Sigmoid colon (tissue), 7 donors: ENCODE measurements around the gene ARHGAP25. TPM values are rescaled to one million over a fixed set of nuclear protein-coding genes. Genes with fewer than 3 reads are reported as not detected.

Experiments used
- DNase-seq: peaks from one replicate; pipeline ENCODE4 v3.0.0-alpha.2; 2019
- H3K27ac ChIP-seq, 4 donors: fragments of 200-600 bp; sonication (generic); one replicate each; pipeline ENCODE4 v1.5.1; 2016 to 2019; ENCODE audit warnings: mild to moderate bottlenecking in 1 of 4
- H3K27me3 ChIP-seq, 3 donors: fragments of 200-600 bp; sonication (generic); one replicate each; pipeline ENCODE4 v1.5.1; 2019; ENCODE audit warnings: mild to moderate bottlenecking in 1 of 3
- H3K36me3 ChIP-seq, 4 donors: fragments of 200-600 bp; sonication (generic); one replicate each; pipeline ENCODE4 v1.5.1; 2016 to 2019
- H3K4me1 ChIP-seq, 4 donors: fragments of 200-600 bp; sonication (generic); one replicate each; pipeline ENCODE4 v1.5.1; 2017 to 2019
- H3K4me3 ChIP-seq, 4 donors: fragments of 200-600 bp; sonication (generic); one replicate each; pipeline ENCODE4 v1.5.1; 2017 to 2019; ENCODE audit warnings: mild to moderate bottlenecking in 2 of 4, moderate library complexity in 1 of 4
- H3K9me3 ChIP-seq, 4 donors: fragments of 200-600 bp in 3 of 4; sonication (generic) in 3 of 4; one replicate each; pipeline versions ENCODE4 v1.5.1 to v1.6.1; 2013 to 2019
- CTCF ChIP-seq, 4 experiments: fragments of 450-650 bp in 3 of 4; fragments of 200-600 bp in 1 of 4; IDR thresholded peaks; one replicate each; pipeline ENCODE4 v1.5.1; 2016 to 2019; ENCODE audit warnings: antibody characterized with exemption in 4 of 4, mild to moderate bottlenecking in 3 of 4, moderate library complexity in 2 of 4
- EP300 ChIP-seq, 4 donors: sonication (generic); formaldehyde crosslinking; IDR thresholded peaks; one replicate each; pipeline ENCODE4 v1.6.1; 2017; ENCODE audit warnings: antibody characterized with exemption in 4 of 4
- POLR2A ChIP-seq, 2 donors: fragments of 450-650 bp; IDR thresholded peaks; one replicate each; pipeline ENCODE4 v1.6.1; 2016; ENCODE audit warnings: antibody characterized with exemption in 2 of 2, mild to moderate bottlenecking in 2 of 2, moderate library complexity in 2 of 2
- POLR2AphosphoS5 ChIP-seq, 4 donors: sonication (generic); formaldehyde crosslinking; IDR thresholded peaks; one replicate each; pipeline ENCODE4 v1.6.1; 2017; ENCODE audit warnings: antibody characterized with exemption in 4 of 4
- WGBS, 2 donors: extraction: QIAGEN DNeasy Blood & Tissue Kit; methylation state at CpG; one replicate each; pipeline ENCODE4 v1.1.7; 2013; 5-methylcytosine and 5-hydroxymethylcytosine counted together
- intact Hi-C: fragments of 100-400 bp; cut with DNase I; formaldehyde crosslinking; loops from one replicate; pipeline ENCODE4 v1.15.1; 2023
- polyA plus RNA-seq, 3 donors: library from polyadenylated mRNA; stranded (reverse); fragments of 200-250 nt; gene quantifications; one replicate each; pipeline ENCODE4 v1.2.3, GENCODE V29; 2013
- total RNA-seq, 4 donors: library from RNA; depleted of rRNA; stranded (reverse); fragments of >200 nt; gene quantifications; one replicate each; pipeline ENCODE4 v1.1.0, GENCODE V29; 2016
- donor health status: healthy with polysubstance abuse.
- donor health status: Bipolar disorder and iron deficiency.
- donor health status: healthy.

Gene ARHGAP25
- total and polyA plus RNA-seq, 7 donors: 2.6 to 18.1 (median 5.8) TPM

DNA sequence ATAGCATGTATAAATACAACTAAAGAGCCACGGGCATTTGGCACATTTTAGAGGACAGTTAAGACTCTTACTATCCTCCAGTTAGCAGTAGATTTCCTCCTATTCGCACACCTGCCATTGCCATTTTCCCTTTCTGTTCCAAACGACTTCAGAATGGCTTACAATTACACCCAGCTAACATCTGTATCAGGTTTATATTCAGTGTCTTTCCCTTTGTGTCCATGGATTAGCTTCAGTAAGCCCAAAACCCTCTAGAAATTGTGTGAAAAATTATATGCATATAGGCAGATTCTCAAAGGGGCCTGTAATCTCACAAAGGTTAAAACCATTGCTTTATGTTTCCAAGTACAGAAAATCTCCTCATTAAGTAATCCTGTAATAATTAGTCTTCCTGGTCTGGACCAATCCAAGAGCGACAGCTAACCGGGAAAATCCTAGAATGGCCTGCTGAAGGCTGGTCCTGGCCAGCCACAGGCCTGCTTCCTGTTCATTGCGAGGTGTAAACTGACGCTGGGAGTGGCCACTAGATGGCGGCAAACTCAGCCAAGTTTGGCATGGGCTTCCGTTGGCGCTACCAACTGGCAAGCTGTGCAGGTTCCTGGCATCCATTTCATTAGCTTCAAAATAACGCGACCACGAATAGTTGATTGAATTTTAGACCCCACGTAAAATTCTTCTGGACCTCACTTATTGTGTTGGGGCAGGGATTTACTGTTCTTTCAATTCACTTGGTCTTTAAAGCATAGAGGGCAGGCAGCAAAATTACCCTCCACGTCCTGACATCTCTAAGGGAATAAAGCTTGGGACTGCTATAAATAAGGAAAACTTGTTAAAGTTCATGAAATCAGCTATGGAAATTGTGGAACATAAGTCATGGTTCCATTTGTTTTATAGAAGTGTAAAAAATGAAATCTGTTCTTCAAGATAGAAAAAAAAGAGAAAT is 17.1 kb downstream of the ARHGAP25 start:
- intact Hi-C loops: loop anchor here (5.0 kb wide), 2 partner anchors 86 to 161 kb away; no protein-coding TSS in a partner anchor
- Histone ChIP-seq H3K9me3 (no peaks in the 10 kb centered on the region), H3K4me1 (peaks cover 0 to 3% (median 0%) of the 10 kb centered on the region in 4 donors), H3K4me3 (peak overlapping the region in 1 of 4 donors; percentile 19), H3K36me3 (no peaks in the 10 kb centered on the region), H3K27me3 (no peaks in the 10 kb centered on the region), H3K27ac (no peak overlapping the region)
- TF ChIP-seq CTCF (IDR thresholded peaks at IDR 0.05) (peak; percentile 78 to 87 (median 84)), POLR2AphosphoS5 (IDR thresholded peaks at IDR 0.05) (peak in 2 of 4 donors; percentile 54 to 64), POLR2A (IDR thresholded peaks at IDR 0.05) (no peak)
- DNase-seq: peak; percentile 92
- WGBS, 2 donors: 17 to 19% methylated on average over 15 of the region's 15 CpGs

DNA sequence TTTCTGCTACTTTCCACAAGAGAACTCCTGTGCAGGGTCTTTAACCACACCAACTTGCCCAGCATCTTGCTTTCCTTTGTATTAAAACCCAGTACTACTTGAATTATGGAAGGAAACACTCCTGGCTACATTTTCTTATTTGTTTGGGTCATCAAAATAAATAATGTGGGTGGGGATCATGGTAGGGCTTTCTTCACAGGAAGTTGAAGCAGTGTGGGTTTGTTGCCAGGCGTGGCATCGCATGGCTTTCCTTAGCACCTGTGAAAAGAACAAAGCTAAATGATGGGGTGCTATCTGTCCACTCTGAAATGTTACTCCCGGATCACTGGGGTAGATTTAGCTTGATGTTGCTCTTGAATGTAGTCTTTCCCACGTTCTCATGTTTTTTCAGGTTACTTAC is 18.7 kb downstream of the ARHGAP25 start:
- no peak for TF ChIP-seq POLR2AphosphoS5 (IDR thresholded peaks at IDR 0.05)
- no peak for TF ChIP-seq POLR2A (IDR thresholded peaks at IDR 0.05)
- TF ChIP-seq CTCF (IDR thresholded peaks at IDR 0.05): no peak
- TF ChIP-seq EP300 (IDR thresholded peaks at IDR 0.05): no peak
- WGBS, 2 donors: 58 to 63% methylated on average over 4 of the region's 4 CpGs
- Histone ChIP-seq H3K27ac (no peak overlapping the region), H3K4me1 (peaks cover 0 to 3% (median 0%) of the 10 kb centered on the region in 4 donors), H3K4me3 (no peak overlapping the region), H3K27me3 (no peaks in the 10 kb centered on the region), H3K9me3 (no peaks in the 10 kb centered on the region), H3K36me3 (no peaks in the 10 kb centered on the region)
- DNase-seq: no peak
- intact Hi-C loops: loop anchor here (5.0 kb wide), 2 partner anchors 84 to 159 kb away; no protein-coding TSS in a partner anchor

- H3K4me1 ChIP-seq: peaks cover 0 to 3% (median 0%) of the 10 kb centered on the region in 4 donors
- no peaks in the 10 kb centered on the region for H3K36me3 ChIP-seq
- DNase-seq: no peak
- no peak overlapping the region for H3K4me3 ChIP-seq
- TF ChIP-seq CTCF (IDR thresholded peaks at IDR 0.05) (no peak), POLR2AphosphoS5 (IDR thresholded peaks at IDR 0.05) (no peak), EP300 (IDR thresholded peaks at IDR 0.05) (no peak), POLR2A (IDR thresholded peaks at IDR 0.05) (no peak)
- H3K27me3 ChIP-seq: no peaks in the 10 kb centered on the region
- no peaks in the 10 kb centered on the region for H3K9me3 ChIP-seq
- intact Hi-C loops: no loop called here
- no peak overlapping the region for H3K27ac ChIP-seq
These were observed 20.5 kb downstream of the ARHGAP25 start for GRCh38 chr2:68755071-68755470.

- Histone ChIP-seq H3K9me3 (no peaks in the 10 kb centered on the region), H3K27me3 (no peaks in the 10 kb centered on the region), H3K4me3 (no peak overlapping the region), H3K4me1 (peaks cover 0 to 3% (median 0%) of the 10 kb centered on the region in 4 donors), H3K36me3 (no peaks in the 10 kb centered on the region), H3K27ac (no peak overlapping the region)
- no peak for TF ChIP-seq EP300 (IDR thresholded peaks at IDR 0.05)
- no peak for TF ChIP-seq POLR2AphosphoS5 (IDR thresholded peaks at IDR 0.05)
- TF ChIP-seq POLR2A (IDR thresholded peaks at IDR 0.05): no peak
- DNase-seq: no peak
- intact Hi-C loops: no loop called here
- WGBS, 2 donors: 89 to 94% methylated on average over 2 of the region's 2 CpGs
These were observed 21.6 kb downstream of the ARHGAP25 start for GRCh38 chr2:68756178-68756577.

DNA sequence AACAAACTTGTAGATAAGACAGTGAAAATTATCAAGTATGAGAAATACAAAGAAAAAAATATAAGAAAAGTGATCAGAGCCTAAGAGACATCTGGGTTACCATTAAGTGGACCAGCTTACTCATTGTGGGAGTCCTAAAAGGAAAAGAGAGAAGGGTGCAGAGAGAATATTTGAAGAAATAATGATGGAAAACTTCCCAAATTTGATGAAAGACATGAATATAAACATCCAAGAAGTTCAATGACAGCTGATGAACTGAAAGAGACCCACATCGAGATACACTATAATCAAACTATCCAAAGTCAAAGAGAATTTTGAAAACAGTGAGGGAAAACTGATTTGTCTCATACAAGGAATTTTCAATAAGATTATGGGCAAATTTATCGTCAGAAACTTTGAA is 22.5 kb downstream of the ARHGAP25 start:
- H3K27ac ChIP-seq: no peak overlapping the region
- intact Hi-C loops: no loop called here
- no peaks in the 10 kb centered on the region for H3K9me3 ChIP-seq
- no peaks in the 10 kb centered on the region for H3K36me3 ChIP-seq
- DNase-seq: no peak
- WGBS, 2 donors: 68 to 97% methylated on average over 2 of the region's 2 CpGs
- TF ChIP-seq EP300 (IDR thresholded peaks at IDR 0.05) (no peak), POLR2AphosphoS5 (IDR thresholded peaks at IDR 0.05) (no peak), POLR2A (IDR thresholded peaks at IDR 0.05) (no peak), CTCF (IDR thresholded peaks at IDR 0.05) (no peak)
- peaks cover 0 to under 1% (median 0%) of the 10 kb centered on the region in 4 donors for H3K4me1 ChIP-seq
- no peaks in the 10 kb centered on the region for H3K27me3 ChIP-seq
- no peak overlapping the region for H3K4me3 ChIP-seq
